IMR-90 (cell line): ENCODE results near the gene SLC6A17.

Source experiments
- CEBPB ChIP-seq: IDR thresholded peaks from 2 replicates; pipeline ENCODE4 v1.6.1; 2012; ENCODE audit warnings: low read depth, low read length, improper control_type of control experiment
- CTCF ChIP-seq: conservative IDR thresholded peaks from 2 replicates; pipeline ENCODE4 v1.5.1; 2012; ENCODE audit warnings: mild to moderate bottlenecking, low read depth, low read length, improper control_type of control experiment
- FOS ChIP-seq: fragments of 150-350 bp; IDR thresholded peaks from 2 replicates; pipeline ENCODE4 v1.6.1; 2016; ENCODE audit warnings: low read depth, low read length
- MAFK ChIP-seq: IDR thresholded peaks from 2 replicates; pipeline ENCODE4 v1.6.1; 2012; ENCODE audit warnings: low read depth, low read length, improper control_type of control experiment
- POLR2A ChIP-seq: IDR thresholded peaks from 2 replicates; pipeline ENCODE4 v1.6.1; 2012; ENCODE audit warnings: mild to moderate bottlenecking, low read depth, low read length
- RAD21 ChIP-seq: IDR thresholded peaks from 2 replicates; pipeline ENCODE4 v1.6.1; 2012; ENCODE audit warnings: low read length, improper control_type of control experiment
- RCOR1 ChIP-seq: IDR thresholded peaks from 2 replicates; pipeline ENCODE4 v1.6.1; 2012; ENCODE audit warnings: mild to moderate bottlenecking, low read length, improper control_type of control experiment; ENCODE audit not compliant: insufficient replicate concordance
- RFX5 ChIP-seq: IDR thresholded peaks from 2 replicates; pipeline ENCODE4 v1.8.0; 2012; ENCODE audit warnings: low read depth, mild to moderate bottlenecking, low read length, moderate library complexity
- TF ChIP-seq, protein P1 (sequence below): fragments of 150-350 bp; IDR thresholded peaks from 2 replicates; pipeline ENCODE4 v1.6.1; 2017; ENCODE audit warnings: mild to moderate bottlenecking, antibody characterized with exemption, low read length, low read depth

DNA sequence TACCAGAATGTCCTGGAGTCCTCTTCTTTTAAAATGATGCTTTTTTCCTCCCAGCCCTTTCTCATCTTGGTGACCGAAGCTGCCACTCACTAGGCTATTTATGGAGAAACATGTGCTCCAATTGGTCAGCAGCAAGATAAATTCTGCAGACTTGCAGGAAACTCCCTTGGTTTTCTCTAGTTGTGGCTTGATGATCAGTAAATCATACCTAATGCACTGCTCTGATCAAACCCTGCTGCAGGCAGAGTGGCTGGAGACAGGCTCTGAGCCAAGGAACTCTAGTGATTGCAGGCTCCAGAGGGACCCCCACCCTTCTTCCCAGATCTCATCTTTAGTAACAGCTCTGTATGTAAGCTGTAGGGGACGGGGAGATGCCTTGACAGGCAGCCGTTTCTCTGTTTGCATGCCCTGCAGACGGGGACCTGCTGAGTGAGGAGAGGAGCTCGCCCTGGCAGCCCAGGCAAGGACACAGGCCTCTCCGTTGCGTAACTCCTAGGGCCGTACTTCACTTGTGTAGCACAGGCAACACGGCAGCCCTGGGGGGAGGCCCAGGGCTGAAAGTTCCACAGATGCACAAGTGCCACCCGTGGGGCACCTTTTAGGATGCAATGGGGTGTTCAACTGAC is 14.5 kb downstream of the SLC6A17 start:
- TF ChIP-seq RFX5 (no peak), CTCF (no peak), POLR2A (no peak), FOS (no peak), CEBPB (peak; percentile 70), MAFK (no peak), RCOR1 (no peak), RAD21 (no peak)
- TF ChIP-seq, protein P1, sequence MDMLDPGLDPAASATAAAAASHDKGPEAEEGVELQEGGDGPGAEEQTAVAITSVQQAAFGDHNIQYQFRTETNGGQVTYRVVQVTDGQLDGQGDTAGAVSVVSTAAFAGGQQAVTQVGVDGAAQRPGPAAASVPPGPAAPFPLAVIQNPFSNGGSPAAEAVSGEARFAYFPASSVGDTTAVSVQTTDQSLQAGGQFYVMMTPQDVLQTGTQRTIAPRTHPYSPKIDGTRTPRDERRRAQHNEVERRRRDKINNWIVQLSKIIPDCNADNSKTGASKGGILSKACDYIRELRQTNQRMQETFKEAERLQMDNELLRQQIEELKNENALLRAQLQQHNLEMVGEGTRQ, result no peak
